ENCODE results near the gene TAS2R14.

DNA sequence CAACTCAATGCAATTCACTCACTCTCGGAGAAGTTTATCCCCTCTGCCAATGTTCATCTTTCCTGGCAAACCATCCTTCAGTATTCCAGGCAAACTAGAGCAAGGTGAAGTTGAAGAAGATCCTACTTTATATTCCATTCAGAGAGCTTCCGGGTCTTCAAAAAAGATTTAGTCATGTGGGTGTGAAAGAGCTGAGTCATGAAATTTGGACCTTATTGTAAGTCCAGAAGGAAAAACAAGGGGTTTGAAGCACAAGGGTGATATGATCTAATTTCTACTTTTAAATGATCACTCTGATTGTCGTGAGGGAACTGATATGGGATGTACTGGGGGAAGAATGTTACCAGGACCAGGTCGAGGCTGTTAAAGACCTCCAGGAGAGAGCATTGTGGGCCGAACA is 12.8 kb downstream of the TAS2R14 start:
- TF ChIP-seq, protein P1, sequence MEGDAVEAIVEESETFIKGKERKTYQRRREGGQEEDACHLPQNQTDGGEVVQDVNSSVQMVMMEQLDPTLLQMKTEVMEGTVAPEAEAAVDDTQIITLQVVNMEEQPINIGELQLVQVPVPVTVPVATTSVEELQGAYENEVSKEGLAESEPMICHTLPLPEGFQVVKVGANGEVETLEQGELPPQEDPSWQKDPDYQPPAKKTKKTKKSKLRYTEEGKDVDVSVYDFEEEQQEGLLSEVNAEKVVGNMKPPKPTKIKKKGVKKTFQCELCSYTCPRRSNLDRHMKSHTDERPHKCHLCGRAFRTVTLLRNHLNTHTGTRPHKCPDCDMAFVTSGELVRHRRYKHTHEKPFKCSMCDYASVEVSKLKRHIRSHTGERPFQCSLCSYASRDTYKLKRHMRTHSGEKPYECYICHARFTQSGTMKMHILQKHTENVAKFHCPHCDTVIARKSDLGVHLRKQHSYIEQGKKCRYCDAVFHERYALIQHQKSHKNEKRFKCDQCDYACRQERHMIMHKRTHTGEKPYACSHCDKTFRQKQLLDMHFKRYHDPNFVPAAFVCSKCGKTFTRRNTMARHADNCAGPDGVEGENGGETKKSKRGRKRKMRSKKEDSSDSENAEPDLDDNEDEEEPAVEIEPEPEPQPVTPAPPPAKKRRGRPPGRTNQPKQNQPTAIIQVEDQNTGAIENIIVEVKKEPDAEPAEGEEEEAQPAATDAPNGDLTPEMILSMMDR (IDR thresholded peaks at IDR 0.05) = no peak
- TF ChIP-seq EMX1 (CRISPR knock-in tag; IDR thresholded peaks at IDR 0.05) (no peak), ESRRA (CRISPR knock-in tag; IDR thresholded peaks at IDR 0.05; ENCODE audit: borderline replicate concordance) (no peak), NFYB (CRISPR knock-in tag; conservative IDR thresholded peaks at IDR 0.05; ENCODE audit: low read depth) (no peak)

Measured in WTC11 (cell line).